GM12892 (cell line): ENCODE results near the gene ARHGAP35.

ENCODE experiments used
- POLR2A ChIP-seq: IDR thresholded peaks from 2 replicates; pipeline ENCODE4 v1.6.1; 2011; ENCODE audit warnings: low read depth, low read length, control low read depth
- POLR2AphosphoS5 ChIP-seq: IDR thresholded peaks from 2 replicates; pipeline ENCODE4 v1.6.1; 2011; ENCODE audit warnings: low read depth, low read length, control low read depth
- TAF1 ChIP-seq: IDR thresholded peaks from 2 replicates; pipeline ENCODE4 v1.6.1; 2011; ENCODE audit warnings: low read depth, mild to moderate bottlenecking, control low read depth, low read length, borderline replicate concordance

- TF ChIP-seq POLR2A, result no peak
- no peak for TF ChIP-seq TAF1
- no peak for TF ChIP-seq POLR2AphosphoS5
Observed at GRCh38 chr19:46867170-46867569, 6.4 kb downstream of the ARHGAP35 start.
